Muscle layer of colon (tissue), 2 donors: ENCODE data around the gene EPAS1.

Experiments
- H3K27ac ChIP-seq: one replicate; pipeline ENCODE4 v1.7.0; 2013; ENCODE audit warnings: low read depth, mild to moderate bottlenecking, low read length, moderate library complexity
- H3K27me3 ChIP-seq, 2 donors: one replicate each; pipeline ENCODE4 v1.7.0; 2013; ENCODE audit warnings: low read length in 2 of 2, mild to moderate bottlenecking in 2 of 2; ENCODE audit not compliant: insufficient read depth in 2 of 2, control insufficient read depth in 1 of 2
- H3K36me3 ChIP-seq: one replicate; pipeline ENCODE4 v1.7.0; 2013; ENCODE audit warnings: mild to moderate bottlenecking, low read length; ENCODE audit not compliant: insufficient read depth
- H3K4me1 ChIP-seq: one replicate; pipeline ENCODE4 v1.7.0; 2013; ENCODE audit warnings: mild to moderate bottlenecking, low read length; ENCODE audit not compliant: insufficient read depth
- H3K4me3 ChIP-seq, 2 donors: one replicate each; pipeline ENCODE4 v1.7.0; 2013; ENCODE audit warnings: low read length in 2 of 2, low read depth in 1 of 2, mild to moderate bottlenecking in 1 of 2, moderate library complexity in 1 of 2
- H3K9ac ChIP-seq: one replicate; pipeline ENCODE4 v1.7.0; 2013; ENCODE audit warnings: low read length
- H3K9me3 ChIP-seq: one replicate; pipeline ENCODE4 v1.7.0; 2013; ENCODE audit warnings: mild to moderate bottlenecking, low read length
- donor health status: abdominal sarcoma.
- donor health status: Adenocarcinoma of cecum.

The EPAS1 gene

DNA sequence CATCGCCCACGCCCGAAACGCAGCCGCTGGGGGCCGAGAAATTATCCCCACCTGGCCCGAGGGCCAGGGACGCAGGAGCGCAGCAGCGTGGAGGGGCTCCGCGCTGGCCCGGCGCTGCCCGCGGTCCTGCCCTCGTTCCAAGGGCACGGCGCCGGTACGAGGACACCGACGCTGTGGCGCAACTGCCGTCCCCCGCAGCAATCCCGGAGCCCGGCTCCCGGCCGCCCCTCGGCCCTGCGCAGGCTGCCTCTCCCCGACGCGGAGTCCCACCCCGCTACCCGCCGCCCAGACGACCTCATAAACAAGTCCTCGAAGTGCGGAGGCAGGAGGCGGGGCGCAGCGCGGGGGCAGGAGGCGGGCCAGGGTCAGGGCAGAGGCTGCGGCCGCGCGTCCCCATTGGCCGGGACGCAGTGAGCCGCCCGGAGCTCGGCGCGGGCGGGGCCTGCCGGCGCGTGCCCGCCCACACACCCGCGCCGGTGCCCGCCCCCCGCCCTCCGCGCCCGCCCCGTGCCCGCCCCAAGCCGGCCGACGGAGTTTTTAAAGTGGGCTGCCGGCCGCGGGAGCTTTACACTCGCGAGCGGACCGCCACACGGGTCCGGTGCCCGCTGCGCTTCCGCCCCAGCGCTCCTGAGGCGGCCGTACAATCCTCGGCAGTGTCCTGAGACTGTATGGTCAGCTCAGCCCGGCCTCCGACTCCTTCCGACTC lies at the start of gene EPAS1:
TSS of gene EPAS1 (plus strand) at position 568 of the 706 bp plus-strand sequence. CDS start 505 bp downstream, outside the sequence.
- peak within 1 kb of the TSS; percentile 71 for H3K27ac ChIP-seq

DNA sequence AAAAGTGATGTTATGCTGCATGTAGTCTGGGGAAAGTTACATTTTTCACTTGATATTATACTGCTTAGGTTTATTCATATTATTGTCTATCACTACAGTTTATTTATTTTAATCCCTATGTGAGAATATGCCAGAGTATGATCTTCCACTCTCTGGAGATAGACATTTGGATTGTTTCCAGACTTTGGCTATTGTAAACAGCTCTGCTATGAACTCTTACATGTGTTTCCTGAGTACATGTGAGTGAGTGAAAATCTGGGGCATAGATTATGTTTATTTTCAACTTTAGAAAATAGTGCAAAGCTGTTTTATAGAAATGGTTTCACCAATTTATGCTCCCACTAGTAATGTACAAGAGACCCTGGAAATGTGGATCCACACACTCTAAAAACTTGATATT lies 49.0 kb upstream of the EPAS1 start:
- no peaks in the 10 kb centered on the region for H3K27me3 ChIP-seq
- peaks cover 3% of the 10 kb centered on the region for H3K4me1 ChIP-seq
- no peak overlapping the region for H3K27ac ChIP-seq
- H3K9me3 ChIP-seq: no peaks in the 10 kb centered on the region
- no peak overlapping the region for H3K4me3 ChIP-seq
- no peaks in the 10 kb centered on the region for H3K36me3 ChIP-seq
- H3K9ac ChIP-seq: no peak overlapping the region

More for the DNA sequence above, at the start of gene EPAS1:
- Histone ChIP-seq H3K4me1 (peaks cover 6% of the 10 kb centered on the region), H3K9me3 (no peaks in the 10 kb centered on the region), H3K9ac (peak within 1 kb of the TSS; percentile 53), H3K36me3 (no peaks in the 10 kb centered on the region), H3K4me3 (peak within 1 kb of the TSS; percentile 81 to 89), H3K27me3 (peaks cover 0 to 12% of the 10 kb centered on the region in 2 donors)

DNA sequence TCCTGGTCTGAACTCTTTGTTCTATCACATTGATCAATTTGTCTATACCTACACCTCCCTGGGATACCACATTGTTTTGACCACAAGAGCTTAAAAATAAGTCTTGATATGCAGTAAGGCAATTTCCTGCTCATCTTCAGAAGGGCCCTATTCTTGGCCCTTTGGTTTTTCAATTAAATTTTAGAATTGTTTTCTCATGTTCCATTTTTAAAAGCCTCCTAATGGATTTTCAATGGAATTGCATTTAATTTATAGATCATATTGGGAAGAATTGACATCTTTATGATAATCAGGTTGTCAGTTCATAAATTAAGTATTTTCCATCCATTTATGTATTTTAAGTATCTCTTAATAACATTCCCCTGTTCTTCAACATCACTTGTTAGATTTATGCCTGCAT lies 47.6 kb upstream of the EPAS1 start:
- H3K4me3 ChIP-seq: no peak overlapping the region
- no peaks in the 10 kb centered on the region for H3K27me3 ChIP-seq
- H3K36me3 ChIP-seq: no peaks in the 10 kb centered on the region
- H3K27ac ChIP-seq: no peak overlapping the region
- no peak overlapping the region for H3K9ac ChIP-seq
- H3K9me3 ChIP-seq: no peaks in the 10 kb centered on the region
- peaks cover 4% of the 10 kb centered on the region for H3K4me1 ChIP-seq

DNA sequence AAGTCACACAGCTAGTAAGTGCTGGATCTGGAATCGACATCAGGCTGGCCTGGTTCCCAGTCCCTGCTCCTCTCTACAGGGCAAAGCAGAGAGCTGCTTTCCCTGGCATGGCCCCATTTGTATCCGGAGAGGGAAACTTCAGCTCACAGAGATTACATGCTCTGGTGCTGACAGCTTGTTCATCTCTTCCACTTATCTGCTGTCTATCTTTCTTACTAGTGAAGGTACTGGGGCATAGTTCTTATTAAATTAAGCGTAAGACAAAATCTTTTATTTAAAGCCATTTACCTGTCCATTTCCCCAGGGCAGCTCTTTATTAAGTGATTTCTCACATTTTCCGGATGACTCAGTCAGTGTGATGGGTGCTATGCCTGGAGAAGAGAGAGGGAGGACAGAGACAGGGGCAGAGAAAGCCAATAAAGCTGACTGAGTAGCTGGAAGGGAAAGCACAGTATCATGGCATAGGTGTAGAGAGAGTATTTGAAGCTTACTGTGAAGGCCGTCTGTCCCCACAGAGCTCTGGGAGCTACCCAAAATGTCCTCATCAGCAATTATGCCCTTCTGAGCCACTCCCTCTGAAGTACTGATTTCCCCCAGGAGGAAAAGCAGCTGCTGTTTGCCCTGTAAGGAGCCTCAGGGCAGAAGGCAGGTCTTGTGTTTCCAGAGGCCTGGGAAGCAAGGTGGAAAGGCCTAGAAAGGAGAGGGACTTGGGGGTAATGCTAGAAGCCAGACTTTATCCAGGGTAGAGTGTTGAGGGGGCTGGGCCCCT lies 44.1 kb upstream of the EPAS1 start:
- Histone ChIP-seq H3K27me3 (no peaks in the 10 kb centered on the region), H3K9me3 (no peaks in the 10 kb centered on the region), H3K27ac (no peak overlapping the region), H3K4me1 (peaks cover 4% of the 10 kb centered on the region), H3K9ac (no peak overlapping the region), H3K36me3 (no peaks in the 10 kb centered on the region), H3K4me3 (no peak overlapping the region)

DNA sequence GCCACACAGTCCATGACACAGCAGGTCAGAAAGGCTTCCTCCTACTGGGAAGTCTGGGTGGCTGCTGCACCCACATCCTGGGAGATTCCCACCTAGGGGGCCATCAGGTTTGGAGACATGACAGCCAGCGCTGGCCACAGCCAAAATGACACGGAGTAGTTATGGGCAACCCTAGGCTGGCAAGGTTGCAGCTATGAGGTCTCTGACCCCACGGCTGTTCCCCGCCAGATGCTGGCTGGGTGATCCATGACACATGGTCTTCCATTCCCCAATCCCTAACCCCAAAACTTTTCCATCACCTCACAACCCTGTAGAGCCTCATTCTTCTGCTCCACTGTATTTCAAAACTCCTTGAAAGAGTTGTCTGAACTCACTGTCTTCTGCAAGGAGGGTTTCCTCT lies 42.7 kb upstream of the EPAS1 start:
- Histone ChIP-seq H3K36me3 (no peaks in the 10 kb centered on the region), H3K27ac (no peak overlapping the region), H3K27me3 (no peaks in the 10 kb centered on the region), H3K4me1 (peaks cover 7% of the 10 kb centered on the region), H3K9ac (no peak overlapping the region), H3K4me3 (no peak overlapping the region), H3K9me3 (no peaks in the 10 kb centered on the region)

DNA sequence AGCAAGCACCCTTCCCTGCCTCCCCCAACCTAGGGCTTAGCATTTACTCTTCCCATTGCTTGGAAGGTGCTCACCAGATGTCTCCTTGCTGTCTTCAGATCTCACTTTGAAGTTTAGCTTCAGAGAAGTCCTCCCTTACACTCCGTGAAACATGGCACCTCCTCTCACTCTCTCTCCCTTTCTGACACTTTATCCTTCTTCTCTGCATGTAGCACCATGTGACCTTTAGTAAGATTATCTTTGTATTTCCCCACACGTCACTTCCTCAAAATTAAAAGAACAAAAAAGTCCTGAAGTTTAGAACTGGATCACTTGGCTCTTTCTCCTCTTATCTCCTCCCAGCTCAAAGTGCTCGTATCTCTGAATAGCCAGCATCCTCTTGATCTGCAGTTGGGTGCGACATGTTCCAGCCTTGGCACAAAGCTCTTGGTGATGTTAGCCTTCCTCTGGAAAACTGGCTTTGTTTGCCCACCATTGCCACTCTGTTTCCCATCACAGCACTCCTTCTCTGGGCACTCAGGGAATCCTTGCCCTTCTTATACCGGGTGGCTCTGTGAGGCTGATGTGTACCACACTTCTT lies 40.6 kb upstream of the EPAS1 start:
- Histone ChIP-seq H3K27ac (no peak overlapping the region), H3K4me3 (no peak overlapping the region), H3K36me3 (no peaks in the 10 kb centered on the region), H3K27me3 (no peaks in the 10 kb centered on the region), H3K4me1 (peaks cover 8% of the 10 kb centered on the region), H3K9ac (no peak overlapping the region), H3K9me3 (no peaks in the 10 kb centered on the region)

DNA sequence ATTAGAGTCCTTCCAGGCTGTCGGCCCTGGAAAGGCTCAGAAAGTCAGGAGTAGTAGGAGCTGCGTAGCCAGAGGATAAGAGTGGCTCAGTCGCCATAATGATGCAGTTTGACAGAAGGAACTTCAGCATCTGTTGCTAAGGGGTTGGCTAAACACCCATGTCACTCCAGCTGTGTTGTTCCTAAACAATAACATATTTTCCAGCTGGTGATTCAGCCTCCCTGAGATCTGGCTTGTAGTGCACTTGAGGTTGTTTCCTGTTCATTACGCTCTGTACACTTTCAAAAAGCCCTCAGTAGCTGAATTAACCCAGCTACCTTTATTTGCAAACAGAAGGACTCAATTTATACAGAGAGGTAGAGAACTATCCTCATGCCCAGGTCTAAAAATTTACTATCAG lies 39.7 kb upstream of the EPAS1 start:
- Histone ChIP-seq H3K27me3 (no peaks in the 10 kb centered on the region), H3K27ac (no peak overlapping the region), H3K4me1 (peaks cover 8% of the 10 kb centered on the region), H3K36me3 (no peaks in the 10 kb centered on the region), H3K4me3 (no peak overlapping the region), H3K9ac (no peak overlapping the region), H3K9me3 (no peaks in the 10 kb centered on the region)

DNA sequence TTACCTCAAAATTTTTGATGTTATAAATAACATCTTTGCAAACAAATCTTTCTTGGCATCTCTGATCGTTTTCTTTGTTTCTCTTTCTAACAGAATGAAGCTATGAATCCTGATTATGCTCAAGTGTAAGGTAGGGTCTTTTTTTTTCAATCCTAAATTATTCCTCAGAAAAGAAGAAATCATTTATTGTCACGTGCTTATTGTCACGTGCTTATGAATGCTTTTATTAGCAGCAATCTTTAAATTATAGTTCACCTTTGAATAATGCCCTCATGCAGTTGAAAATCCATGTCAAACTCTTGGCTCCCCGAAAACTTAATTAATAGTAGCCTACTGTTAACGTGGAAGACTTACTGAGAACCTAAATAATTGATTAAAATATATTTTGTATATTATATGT lies 39.2 kb upstream of the EPAS1 start:
- Histone ChIP-seq H3K9me3 (no peaks in the 10 kb centered on the region), H3K27ac (no peak overlapping the region), H3K4me3 (no peak overlapping the region), H3K36me3 (no peaks in the 10 kb centered on the region), H3K27me3 (no peaks in the 10 kb centered on the region), H3K9ac (no peak overlapping the region), H3K4me1 (peaks cover 8% of the 10 kb centered on the region)

DNA sequence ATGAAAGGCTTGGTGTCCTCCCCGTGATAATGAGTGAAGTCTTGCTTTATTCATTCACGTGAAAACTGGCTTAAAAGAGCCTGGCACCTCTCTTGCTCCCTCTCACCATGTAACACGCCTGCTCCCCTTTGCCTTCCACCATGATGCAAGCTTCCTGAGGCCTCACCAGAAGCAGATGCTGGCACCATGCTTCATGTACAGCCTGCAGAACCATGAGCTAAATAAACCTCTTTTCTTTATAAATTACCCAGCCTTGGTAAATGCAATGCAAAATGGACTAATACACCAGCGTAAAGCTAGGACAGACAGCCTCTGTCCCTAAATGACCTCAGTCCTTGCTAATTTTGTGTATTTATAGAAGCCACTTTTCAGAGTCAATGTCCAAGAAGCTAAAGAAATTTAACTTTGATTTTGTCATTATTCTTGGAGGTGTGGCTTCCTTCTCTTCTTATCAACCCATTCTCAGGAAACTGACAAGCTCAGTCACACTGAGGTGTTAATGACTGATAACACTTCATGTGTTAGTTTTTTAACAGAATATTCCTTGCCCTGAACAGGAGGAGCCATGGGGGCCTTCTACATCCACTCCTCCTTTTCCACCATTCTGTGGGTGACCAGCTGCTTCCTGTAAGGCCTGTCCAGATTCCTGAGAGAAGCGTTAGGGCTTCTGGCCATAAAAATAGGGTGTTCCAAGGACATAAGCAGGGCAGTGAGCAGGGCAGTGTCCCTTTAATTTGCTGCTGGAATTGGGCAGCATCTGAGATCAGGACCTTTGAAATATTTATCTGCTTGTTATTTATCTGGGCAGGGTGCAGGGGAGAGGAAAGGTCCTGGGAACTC lies 38.0 kb upstream of the EPAS1 start:
- no peaks in the 10 kb centered on the region for H3K27me3 ChIP-seq
- H3K4me1 ChIP-seq: peaks cover 4% of the 10 kb centered on the region
- no peak overlapping the region for H3K4me3 ChIP-seq
- no peak overlapping the region for H3K9ac ChIP-seq
- no peaks in the 10 kb centered on the region for H3K36me3 ChIP-seq
- H3K9me3 ChIP-seq: no peaks in the 10 kb centered on the region
- H3K27ac ChIP-seq: no peak overlapping the region

DNA sequence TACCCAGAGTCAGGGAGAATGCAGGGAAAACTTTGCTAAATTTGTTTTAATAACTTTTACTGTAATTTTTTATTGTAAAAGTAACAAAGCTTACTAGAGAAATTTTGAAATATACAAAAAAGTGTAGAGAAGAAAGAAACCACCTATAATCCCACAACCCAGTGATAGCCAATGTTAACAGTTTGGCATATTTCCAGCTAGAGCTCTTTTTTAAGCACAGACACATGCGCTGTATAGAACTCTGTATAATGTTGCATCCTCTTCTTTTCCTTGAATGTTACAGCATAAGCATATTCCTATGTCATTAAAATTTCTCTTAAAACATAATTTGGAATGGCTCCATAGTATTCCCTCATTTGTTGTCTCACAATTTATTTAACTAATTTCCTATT lies 37.4 kb upstream of the EPAS1 start:
- no peak overlapping the region for H3K27ac ChIP-seq
- no peaks in the 10 kb centered on the region for H3K36me3 ChIP-seq
- no peak overlapping the region for H3K4me3 ChIP-seq

DNA sequence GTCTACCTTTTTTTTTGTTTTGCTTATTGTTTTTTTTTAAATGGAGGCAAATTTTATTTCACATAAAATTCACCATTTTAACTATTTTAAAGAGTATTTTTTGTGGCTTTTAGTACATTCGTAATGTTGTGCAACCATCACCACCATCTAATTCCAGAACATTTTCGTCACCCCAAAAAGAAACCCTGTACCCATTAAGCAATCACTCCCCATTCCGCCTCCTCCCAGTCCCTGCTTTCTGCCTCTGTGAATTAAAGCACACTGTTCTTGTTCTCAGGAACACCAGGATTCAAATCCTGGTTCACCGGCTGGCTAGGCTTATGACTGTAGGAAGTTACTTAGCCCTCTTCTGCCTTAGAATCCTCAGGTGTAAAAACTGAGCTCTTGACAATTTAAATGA lies 36.9 kb upstream of the EPAS1 start:
- Histone ChIP-seq H3K4me3 (no peak overlapping the region), H3K9ac (no peak overlapping the region), H3K36me3 (no peaks in the 10 kb centered on the region), H3K27ac (no peak overlapping the region), H3K4me1 (peaks cover 4% of the 10 kb centered on the region), H3K27me3 (no peaks in the 10 kb centered on the region), H3K9me3 (no peaks in the 10 kb centered on the region)

More for the DNA sequence above, 37.4 kb upstream of the EPAS1 start:
- H3K9me3 ChIP-seq: no peaks in the 10 kb centered on the region
- H3K4me1 ChIP-seq: peaks cover 4% of the 10 kb centered on the region
- H3K9ac ChIP-seq: no peak overlapping the region
- no peaks in the 10 kb centered on the region for H3K27me3 ChIP-seq
